GM06990 (cell line): ENCODE data around the gene VAV2.

ENCODE experiments used
- DNase-seq: peaks from one replicate; pipeline ENCODE4 v3.0.0-alpha.2; 2011; ENCODE audit not compliant: insufficient read length; ENCODE audit errors: extremely low read depth
- H3K27me3 ChIP-seq: replicated peaks from 2 replicates; pipeline ENCODE4 v1.6.0; 2011; ENCODE audit warnings: low read length; ENCODE audit not compliant: control insufficient read depth, insufficient read depth
- H3K36me3 ChIP-seq: 2 replicates; pipeline ENCODE4 v1.5.1; 2011; ENCODE audit warnings: low read length; ENCODE audit not compliant: control insufficient read depth, insufficient read depth
- H3K4me3 ChIP-seq: replicated peaks from 2 replicates; pipeline ENCODE4 v1.5.1; 2011; ENCODE audit warnings: low read depth, mild to moderate bottlenecking, control low read depth, low read length
- TF ChIP-seq, protein P1 (sequence below): IDR thresholded peaks from 2 replicates; pipeline ENCODE4 v1.5.1; 2011; ENCODE audit warnings: low read length, control low read depth, mild to moderate bottlenecking, inconsistent platforms; ENCODE audit not compliant: insufficient read depth, poor library complexity, severe bottlenecking

Gene VAV2

DNA sequence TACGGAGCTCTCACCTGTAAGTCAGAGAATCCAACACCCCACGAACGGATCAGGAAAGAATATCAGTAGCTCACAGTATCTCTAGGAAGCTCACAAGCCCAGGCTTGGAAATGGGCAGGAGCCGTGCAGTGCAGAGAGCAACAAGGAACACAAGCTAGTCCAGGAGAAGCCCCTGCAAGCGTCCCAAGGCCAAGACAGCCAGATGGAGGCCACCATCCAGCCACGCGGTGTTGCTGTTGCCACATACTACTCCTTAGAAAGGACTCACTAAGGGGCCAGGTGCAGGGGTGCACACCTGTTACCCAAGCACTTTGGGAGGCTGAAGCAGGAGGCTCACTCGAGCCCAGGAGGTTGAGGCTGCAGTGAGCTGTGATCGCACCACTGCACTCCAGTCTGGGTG is 15.4 kb upstream of the VAV2 start:
- H3K27me3 ChIP-seq: no peaks in the 10 kb centered on the region; the same call in none of the 2 replicates
- H3K4me3 ChIP-seq: no peak overlapping the region
- TF ChIP-seq, protein P1, sequence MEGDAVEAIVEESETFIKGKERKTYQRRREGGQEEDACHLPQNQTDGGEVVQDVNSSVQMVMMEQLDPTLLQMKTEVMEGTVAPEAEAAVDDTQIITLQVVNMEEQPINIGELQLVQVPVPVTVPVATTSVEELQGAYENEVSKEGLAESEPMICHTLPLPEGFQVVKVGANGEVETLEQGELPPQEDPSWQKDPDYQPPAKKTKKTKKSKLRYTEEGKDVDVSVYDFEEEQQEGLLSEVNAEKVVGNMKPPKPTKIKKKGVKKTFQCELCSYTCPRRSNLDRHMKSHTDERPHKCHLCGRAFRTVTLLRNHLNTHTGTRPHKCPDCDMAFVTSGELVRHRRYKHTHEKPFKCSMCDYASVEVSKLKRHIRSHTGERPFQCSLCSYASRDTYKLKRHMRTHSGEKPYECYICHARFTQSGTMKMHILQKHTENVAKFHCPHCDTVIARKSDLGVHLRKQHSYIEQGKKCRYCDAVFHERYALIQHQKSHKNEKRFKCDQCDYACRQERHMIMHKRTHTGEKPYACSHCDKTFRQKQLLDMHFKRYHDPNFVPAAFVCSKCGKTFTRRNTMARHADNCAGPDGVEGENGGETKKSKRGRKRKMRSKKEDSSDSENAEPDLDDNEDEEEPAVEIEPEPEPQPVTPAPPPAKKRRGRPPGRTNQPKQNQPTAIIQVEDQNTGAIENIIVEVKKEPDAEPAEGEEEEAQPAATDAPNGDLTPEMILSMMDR: no peak
- H3K36me3 ChIP-seq: no peaks in the 10 kb centered on the region
- DNase-seq: no peak

DNA sequence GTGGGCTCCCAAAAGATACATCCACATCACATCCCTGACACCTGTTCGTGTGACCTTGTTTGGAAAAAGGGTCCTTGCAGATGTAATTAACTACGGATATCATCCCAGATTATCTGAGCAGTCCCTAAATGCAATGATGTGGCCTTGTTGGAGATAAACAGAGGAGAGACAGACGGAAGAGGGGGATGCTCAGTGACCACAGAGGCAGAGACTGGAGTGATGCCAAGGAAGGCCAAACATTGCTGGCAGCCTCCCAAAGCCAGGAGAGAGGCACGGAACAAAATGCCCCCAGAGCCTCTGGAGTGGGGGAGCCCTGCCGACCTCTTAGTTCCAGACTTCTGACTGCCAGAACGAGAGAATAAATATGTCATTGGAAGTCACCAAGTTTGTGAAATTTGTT is 15.0 kb upstream of the VAV2 start:
- DNase-seq: no peak
- Histone ChIP-seq H3K27me3 (no peaks in the 10 kb centered on the region; the same call in none of the 2 replicates), H3K4me3 (no peak overlapping the region), H3K36me3 (no peaks in the 10 kb centered on the region)
- TF ChIP-seq, protein P1: no peak

DNA sequence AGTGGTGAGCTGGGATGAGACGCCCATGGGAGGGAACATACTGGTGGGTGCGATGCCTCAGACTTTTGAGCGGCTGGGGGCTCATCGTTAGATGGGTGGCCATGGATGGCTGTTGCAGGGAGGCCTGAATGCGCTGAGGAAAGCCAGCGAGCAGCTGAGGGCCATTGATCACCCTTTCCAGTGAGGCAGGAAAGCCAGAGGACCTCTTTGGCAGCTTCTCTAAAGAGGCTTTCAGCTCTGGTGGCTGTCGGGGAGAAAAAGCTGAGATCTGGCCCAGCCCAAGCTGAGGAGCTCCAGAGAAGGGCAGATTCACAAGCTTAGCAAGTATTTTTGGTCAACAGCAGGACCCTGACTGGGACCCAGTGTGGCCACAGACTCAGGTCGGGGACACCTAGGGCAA is 13.3 kb upstream of the VAV2 start:
- DNase-seq: no peak
- TF ChIP-seq, protein P1: no peak
- Histone ChIP-seq H3K36me3 (no peaks in the 10 kb centered on the region), H3K4me3 (no peak overlapping the region), H3K27me3 (no peaks in the 10 kb centered on the region; the same call in none of the 2 replicates)

DNA sequence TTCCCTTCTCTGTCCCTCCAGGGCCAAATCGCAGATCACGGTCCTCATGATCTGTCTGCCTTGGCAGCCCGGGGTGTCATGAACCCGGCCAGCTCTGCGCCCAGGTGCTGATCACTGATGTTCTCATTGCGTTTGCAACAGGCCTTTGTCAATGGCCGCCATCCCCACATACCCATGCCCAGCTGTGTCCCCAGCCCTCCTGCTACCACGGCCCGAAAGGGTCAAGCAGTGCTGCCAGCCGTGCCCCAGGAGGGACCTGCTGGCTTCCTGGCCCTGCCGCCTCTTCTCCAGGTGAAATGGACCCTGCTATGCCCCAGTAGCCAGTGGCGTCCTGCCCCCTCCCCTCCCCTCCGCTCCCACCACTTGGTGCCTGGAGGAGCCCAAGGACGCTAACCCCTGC is 12.8 kb upstream of the VAV2 start:
- DNase-seq: no peak
- no peak overlapping the region for H3K4me3 ChIP-seq
- TF ChIP-seq, protein P1: no peak
- no peaks in the 10 kb centered on the region for H3K36me3 ChIP-seq
- no peaks in the 10 kb centered on the region; the same call in none of the 2 replicates for H3K27me3 ChIP-seq

DNA sequence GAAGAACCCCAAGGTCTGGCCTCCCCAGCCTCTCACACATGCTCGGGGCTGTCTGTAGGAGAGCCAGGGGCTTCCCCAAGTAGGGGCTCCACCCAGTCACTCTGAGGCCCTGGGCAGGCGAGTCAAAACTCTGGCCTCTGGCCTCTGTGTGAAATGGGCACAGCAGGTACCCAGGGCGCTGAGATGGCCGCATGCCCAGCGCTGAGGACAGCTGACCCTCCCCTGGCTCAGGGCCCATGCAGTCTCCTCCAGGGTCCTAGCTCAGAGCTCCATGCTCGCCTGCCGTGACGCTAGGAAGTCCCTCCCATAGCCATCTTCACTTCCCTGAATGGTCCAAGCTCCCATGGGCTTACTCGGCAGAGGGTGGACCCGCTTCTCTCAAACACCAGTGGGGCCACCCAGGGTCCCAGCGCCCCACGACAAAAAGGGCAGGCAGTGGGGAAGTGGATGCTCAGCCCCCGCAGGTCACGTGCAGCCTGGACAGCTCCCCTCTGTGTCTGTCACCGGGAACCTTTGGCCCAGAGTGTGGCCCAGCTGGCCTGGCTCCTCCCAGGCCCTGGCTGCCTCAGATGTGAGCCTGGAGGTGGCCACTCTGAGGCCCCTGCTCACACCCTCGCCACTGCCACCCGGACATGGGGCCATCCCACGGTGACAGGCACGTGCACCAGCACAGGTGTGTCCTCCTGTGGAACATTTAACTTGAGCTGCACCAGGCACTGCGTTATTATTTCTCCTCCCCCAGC is 12.2 kb upstream of the VAV2 start:
- TF ChIP-seq, protein P1: no peak
- DNase-seq: no peak
- Histone ChIP-seq H3K36me3 (no peaks in the 10 kb centered on the region), H3K4me3 (no peak overlapping the region), H3K27me3 (no peaks in the 10 kb centered on the region; the same call in none of the 2 replicates)
